Liver (tissue), 3 donors: ENCODE results near the gene CACNA1H.

Experiments used
- EGR1 ChIP-seq, 2 donors: IDR thresholded peaks; 2 replicates each; pipeline ENCODE4 v1.6.1; 2016 to 2018; ENCODE audit warnings: antibody characterized with exemption in 2 of 2, low read depth in 2 of 2
- FOXA1 ChIP-seq: IDR thresholded peaks from 2 replicates; pipeline ENCODE4 v1.6.1; 2016; ENCODE audit warnings: antibody characterized with exemption
- GABPA ChIP-seq, 2 donors: IDR thresholded peaks in 1 of 2; conservative IDR thresholded peaks in 1 of 2; 2 replicates each; pipeline ENCODE4 v1.6.1; 2016; ENCODE audit warnings: antibody characterized with exemption in 2 of 2, mild to moderate bottlenecking in 1 of 2, moderate library complexity in 1 of 2
- HNF4A ChIP-seq, 2 donors: conservative IDR thresholded peaks; 2 replicates each; pipeline ENCODE4 v1.6.1; 2016; ENCODE audit warnings: antibody characterized with exemption in 2 of 2, mild to moderate bottlenecking in 2 of 2
- JUND ChIP-seq, 2 donors: IDR thresholded peaks; 2 replicates each; pipeline ENCODE4 v1.6.1; 2016; ENCODE audit warnings: antibody characterized with exemption in 2 of 2
- RAD21 ChIP-seq, 2 donors: IDR thresholded peaks; 2 replicates each; pipeline ENCODE4 v1.6.1; 2016; ENCODE audit warnings: antibody characterized with exemption in 2 of 2, mild to moderate bottlenecking in 2 of 2
- SP1 ChIP-seq: IDR thresholded peaks from 2 replicates; pipeline ENCODE4 v1.6.1; 2018; ENCODE audit warnings: antibody characterized with exemption, mild to moderate bottlenecking
- TAF1 ChIP-seq: conservative IDR thresholded peaks from 2 replicates; pipeline ENCODE4 v1.6.1; 2016; ENCODE audit warnings: antibody characterized with exemption, mild to moderate bottlenecking
- YY1 ChIP-seq: IDR thresholded peaks from 2 replicates; pipeline ENCODE4 v1.6.1; 2016; ENCODE audit warnings: antibody characterized with exemption, mild to moderate bottlenecking
- TF ChIP-seq, protein P1 (sequence below): fragments of 150-350 bp; IDR thresholded peaks from 2 replicates; pipeline ENCODE4 v1.5.1; 2017; ENCODE audit warnings: improper control_type of control experiment, low read depth, low read length; ENCODE audit not compliant: missing input control
- TF ChIP-seq, protein P2 (sequence below): IDR thresholded peaks from 2 replicates; pipeline ENCODE4 v1.6.1; 2016; ENCODE audit warnings: antibody characterized with exemption
- TF ChIP-seq, protein P3 (sequence below): IDR thresholded peaks from 2 replicates; pipeline ENCODE4 v1.6.1; 2016; ENCODE audit warnings: antibody characterized with exemption
- TF ChIP-seq, protein P4 (sequence below): IDR thresholded peaks from 2 replicates; pipeline ENCODE4 v1.6.1; 2016; ENCODE audit warnings: antibody characterized with exemption
- TF ChIP-seq, protein P5 (sequence below): IDR thresholded peaks from 2 replicates; pipeline ENCODE4 v1.6.1; 2016; ENCODE audit warnings: antibody characterized with exemption, mild to moderate bottlenecking
- donor health status: healthy.
- donor health status: healthy.

DNA sequence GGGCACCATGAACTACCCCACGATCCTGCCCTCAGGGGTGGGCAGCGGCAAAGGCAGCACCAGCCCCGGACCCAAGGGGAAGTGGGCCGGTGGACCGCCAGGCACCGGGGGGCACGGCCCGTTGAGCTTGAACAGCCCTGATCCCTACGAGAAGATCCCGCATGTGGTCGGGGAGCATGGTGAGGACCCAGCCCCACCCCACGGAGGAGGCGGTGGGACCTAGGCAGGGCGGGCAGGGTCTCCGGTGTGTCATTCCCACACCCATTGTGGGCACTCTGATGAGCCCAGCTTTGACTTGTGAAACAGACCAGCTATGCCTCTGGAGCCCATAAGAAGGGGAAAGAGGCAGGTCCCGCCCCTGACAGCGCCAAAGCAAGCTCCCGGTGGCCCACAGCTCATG lies 49.4 kb downstream of the CACNA1H start:
- TF ChIP-seq, protein P1, sequence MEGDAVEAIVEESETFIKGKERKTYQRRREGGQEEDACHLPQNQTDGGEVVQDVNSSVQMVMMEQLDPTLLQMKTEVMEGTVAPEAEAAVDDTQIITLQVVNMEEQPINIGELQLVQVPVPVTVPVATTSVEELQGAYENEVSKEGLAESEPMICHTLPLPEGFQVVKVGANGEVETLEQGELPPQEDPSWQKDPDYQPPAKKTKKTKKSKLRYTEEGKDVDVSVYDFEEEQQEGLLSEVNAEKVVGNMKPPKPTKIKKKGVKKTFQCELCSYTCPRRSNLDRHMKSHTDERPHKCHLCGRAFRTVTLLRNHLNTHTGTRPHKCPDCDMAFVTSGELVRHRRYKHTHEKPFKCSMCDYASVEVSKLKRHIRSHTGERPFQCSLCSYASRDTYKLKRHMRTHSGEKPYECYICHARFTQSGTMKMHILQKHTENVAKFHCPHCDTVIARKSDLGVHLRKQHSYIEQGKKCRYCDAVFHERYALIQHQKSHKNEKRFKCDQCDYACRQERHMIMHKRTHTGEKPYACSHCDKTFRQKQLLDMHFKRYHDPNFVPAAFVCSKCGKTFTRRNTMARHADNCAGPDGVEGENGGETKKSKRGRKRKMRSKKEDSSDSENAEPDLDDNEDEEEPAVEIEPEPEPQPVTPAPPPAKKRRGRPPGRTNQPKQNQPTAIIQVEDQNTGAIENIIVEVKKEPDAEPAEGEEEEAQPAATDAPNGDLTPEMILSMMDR: no peak
- TF ChIP-seq EGR1 (IDR thresholded peaks at IDR 0.05; ENCODE audit: low read depth in 2 of 2) (no peak), YY1 (no peak), RAD21 (IDR thresholded peaks at IDR 0.05) (no peak), TAF1 (no peak), JUND (IDR thresholded peaks at IDR 0.05) (no peak), GABPA (IDR thresholded peaks at IDR 0.05 in 1 of 2, conservative IDR thresholded peaks at IDR 0.05 in 1 of 2) (no peak), FOXA1 (no peak), SP1 (no peak), HNF4A (conservative IDR thresholded peaks at IDR 0.05) (no peak)
- TF ChIP-seq, protein P2, sequence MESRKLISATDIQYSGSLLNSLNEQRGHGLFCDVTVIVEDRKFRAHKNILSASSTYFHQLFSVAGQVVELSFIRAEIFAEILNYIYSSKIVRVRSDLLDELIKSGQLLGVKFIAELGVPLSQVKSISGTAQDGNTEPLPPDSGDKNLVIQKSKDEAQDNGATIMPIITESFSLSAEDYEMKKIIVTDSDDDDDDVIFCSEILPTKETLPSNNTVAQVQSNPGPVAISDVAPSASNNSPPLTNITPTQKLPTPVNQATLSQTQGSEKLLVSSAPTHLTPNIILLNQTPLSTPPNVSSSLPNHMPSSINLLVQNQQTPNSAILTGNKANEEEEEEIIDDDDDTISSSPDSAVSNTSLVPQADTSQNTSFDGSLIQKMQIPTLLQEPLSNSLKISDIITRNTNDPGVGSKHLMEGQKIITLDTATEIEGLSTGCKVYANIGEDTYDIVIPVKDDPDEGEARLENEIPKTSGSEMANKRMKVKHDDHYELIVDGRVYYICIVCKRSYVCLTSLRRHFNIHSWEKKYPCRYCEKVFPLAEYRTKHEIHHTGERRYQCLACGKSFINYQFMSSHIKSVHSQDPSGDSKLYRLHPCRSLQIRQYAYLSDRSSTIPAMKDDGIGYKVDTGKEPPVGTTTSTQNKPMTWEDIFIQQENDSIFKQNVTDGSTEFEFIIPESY: no peak
- TF ChIP-seq, protein P3, sequence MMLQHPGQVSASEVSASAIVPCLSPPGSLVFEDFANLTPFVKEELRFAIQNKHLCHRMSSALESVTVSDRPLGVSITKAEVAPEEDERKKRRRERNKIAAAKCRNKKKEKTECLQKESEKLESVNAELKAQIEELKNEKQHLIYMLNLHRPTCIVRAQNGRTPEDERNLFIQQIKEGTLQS: no peak
- TF ChIP-seq, protein P4, sequence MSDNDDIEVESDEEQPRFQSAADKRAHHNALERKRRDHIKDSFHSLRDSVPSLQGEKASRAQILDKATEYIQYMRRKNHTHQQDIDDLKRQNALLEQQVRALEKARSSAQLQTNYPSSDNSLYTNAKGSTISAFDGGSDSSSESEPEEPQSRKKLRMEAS: no peak
- TF ChIP-seq, protein P5, sequence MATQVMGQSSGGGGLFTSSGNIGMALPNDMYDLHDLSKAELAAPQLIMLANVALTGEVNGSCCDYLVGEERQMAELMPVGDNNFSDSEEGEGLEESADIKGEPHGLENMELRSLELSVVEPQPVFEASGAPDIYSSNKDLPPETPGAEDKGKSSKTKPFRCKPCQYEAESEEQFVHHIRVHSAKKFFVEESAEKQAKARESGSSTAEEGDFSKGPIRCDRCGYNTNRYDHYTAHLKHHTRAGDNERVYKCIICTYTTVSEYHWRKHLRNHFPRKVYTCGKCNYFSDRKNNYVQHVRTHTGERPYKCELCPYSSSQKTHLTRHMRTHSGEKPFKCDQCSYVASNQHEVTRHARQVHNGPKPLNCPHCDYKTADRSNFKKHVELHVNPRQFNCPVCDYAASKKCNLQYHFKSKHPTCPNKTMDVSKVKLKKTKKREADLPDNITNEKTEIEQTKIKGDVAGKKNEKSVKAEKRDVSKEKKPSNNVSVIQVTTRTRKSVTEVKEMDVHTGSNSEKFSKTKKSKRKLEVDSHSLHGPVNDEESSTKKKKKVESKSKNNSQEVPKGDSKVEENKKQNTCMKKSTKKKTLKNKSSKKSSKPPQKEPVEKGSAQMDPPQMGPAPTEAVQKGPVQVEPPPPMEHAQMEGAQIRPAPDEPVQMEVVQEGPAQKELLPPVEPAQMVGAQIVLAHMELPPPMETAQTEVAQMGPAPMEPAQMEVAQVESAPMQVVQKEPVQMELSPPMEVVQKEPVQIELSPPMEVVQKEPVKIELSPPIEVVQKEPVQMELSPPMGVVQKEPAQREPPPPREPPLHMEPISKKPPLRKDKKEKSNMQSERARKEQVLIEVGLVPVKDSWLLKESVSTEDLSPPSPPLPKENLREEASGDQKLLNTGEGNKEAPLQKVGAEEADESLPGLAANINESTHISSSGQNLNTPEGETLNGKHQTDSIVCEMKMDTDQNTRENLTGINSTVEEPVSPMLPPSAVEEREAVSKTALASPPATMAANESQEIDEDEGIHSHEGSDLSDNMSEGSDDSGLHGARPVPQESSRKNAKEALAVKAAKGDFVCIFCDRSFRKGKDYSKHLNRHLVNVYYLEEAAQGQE: no peak
